PFSK-1 (cell line): ENCODE results near the gene KNL1.

Source experiments
- POLR2AphosphoS5 ChIP-seq: IDR thresholded peaks from 2 replicates; pipeline ENCODE4 v1.6.1; 2012; ENCODE audit warnings: low read depth, mild to moderate bottlenecking, control low read depth, low read length, moderate library complexity
- SIN3A ChIP-seq: IDR thresholded peaks from 2 replicates; pipeline ENCODE4 v1.6.1; 2012; ENCODE audit warnings: mild to moderate bottlenecking, low read length, moderate library complexity, borderline replicate concordance; ENCODE audit not compliant: insufficient read depth

GRCh38 chr15:40582726-40583246 lies 11.3 kb upstream of the KNL1 start:
- no peak for TF ChIP-seq SIN3A
- no peak for TF ChIP-seq POLR2AphosphoS5
